ENCODE results near the gene UQCR10.

UQCR10 gene

DNA sequence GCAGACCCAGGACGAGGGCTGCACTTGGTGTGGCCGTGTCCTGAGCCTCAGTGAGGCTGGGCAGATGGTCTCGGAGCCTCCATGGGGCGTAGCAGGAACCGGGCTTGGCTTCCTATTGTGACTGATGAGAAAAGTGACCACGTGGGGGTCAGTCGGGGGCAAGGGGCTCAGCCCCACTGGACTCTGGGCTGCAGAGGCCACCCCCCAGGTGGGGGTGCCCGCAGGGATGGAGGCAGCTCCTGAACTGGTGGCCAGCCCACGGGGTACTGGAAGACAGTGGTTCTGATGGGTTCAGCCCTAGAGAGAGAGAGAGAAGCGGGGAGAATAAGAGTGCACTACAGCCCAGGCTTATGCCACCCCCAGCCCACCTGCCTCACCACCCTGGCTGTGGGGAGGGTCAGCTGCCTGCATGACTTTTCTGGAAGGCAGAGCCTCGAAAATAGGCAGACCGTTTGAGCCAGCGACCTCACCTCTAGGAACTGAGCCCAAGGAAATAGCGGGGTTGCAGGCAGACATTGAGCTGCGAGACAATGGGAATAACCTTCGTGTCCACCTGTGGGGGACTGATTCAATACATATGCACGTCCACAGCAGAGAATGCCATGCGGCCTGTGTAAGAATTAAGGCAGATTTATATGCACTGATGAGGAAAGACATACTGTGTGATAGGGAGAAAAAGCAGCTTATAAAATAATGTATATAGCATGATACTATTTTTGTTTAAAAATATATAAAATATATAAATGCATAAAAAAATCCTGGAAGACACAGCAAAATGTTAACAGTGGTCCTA is 35.9 kb upstream of the UQCR10 start:
- intact Hi-C loops (cut with micrococcal nuclease): no loop called here
- H3K9me3 Mint-ChIP-seq: no peaks in the 10 kb centered on the region
- H3K4me1 Mint-ChIP-seq (ENCODE audit: low read depth): no peaks in the 10 kb centered on the region
- H3K27me3 Mint-ChIP-seq: peaks cover 12% of the 10 kb centered on the region
- H3K4me3 Mint-ChIP-seq: no peak overlapping the region
- peaks cover 69% of the 10 kb centered on the region for H3K36me3 Mint-ChIP-seq (ENCODE audit: low read depth)
- no peak overlapping the region for H3K27ac Mint-ChIP-seq

DNA sequence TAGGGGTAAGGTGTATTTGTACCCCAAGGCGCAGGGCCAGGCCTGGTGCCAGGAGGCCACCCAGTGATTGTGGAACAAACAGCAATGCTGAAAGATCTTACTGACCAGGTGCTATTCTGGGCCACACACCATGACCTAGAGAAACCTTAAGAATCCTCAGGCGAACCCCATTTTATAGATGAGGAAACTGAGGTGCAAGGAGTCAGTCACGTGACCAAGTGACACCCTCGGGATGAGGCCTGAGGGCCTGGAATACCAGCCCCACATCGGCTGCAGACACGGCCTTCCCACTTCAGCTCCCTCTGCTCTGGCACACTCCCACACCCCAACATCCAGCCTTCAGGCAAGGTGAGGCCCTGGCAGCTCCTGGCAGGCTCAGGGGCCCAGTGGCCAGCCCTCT is 34.3 kb upstream of the UQCR10 start:
- H3K27me3 Mint-ChIP-seq: peaks cover 7% of the 10 kb centered on the region
- H3K27ac Mint-ChIP-seq: no peak overlapping the region
- no peaks in the 10 kb centered on the region for H3K4me1 Mint-ChIP-seq (ENCODE audit: low read depth)
- no peak overlapping the region for H3K4me3 Mint-ChIP-seq
- H3K36me3 Mint-ChIP-seq (ENCODE audit: low read depth): peaks cover 85% of the 10 kb centered on the region
- intact Hi-C loops (cut with micrococcal nuclease): no loop called here
- no peaks in the 10 kb centered on the region for H3K9me3 Mint-ChIP-seq

DNA sequence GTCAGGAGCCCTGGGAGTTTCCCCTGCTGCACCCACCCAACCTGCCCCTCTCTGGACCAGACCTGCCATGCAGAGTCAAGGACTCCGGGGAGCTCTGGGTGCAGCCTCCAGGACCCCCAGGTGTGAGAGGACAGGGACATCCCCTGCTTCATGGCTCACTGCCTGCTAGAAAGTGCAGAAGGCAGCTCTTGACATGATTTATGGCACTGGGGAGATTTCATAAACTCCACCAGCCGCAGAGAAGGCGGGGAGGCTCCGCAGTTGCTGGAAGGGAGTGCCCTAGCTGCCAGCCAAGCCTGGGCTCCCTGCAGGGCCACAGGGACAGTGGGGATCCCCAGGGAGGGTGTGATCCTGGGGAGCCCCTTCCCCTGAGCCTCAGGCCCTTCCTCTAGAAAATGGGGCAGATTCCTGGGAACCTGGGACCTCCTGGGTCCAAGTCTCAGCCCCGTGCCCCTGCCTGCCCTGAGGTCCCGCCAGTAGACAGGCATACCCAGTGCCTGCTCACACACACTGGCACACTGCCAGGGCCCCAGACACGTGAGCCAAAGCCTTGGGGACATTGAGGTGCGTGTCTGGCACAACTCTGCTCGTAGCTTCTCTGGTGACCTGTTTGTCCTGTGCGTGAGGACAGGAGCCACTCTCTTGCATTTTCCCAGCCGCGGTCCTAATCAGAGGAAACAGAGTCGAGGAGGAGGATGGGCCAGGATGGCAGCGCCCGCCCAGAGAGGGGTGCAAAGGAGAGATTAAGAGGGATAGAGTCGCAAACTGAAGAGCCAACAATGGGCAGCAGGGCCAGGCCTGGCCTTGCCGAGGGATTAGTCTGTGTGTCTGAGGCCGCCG is 33.6 kb upstream of the UQCR10 start:
- intact Hi-C loops (cut with micrococcal nuclease): no loop called here
- H3K27me3 Mint-ChIP-seq: peaks cover 7% of the 10 kb centered on the region
- no peaks in the 10 kb centered on the region for H3K4me1 Mint-ChIP-seq (ENCODE audit: low read depth)
- H3K36me3 Mint-ChIP-seq (ENCODE audit: low read depth): peaks cover 92% of the 10 kb centered on the region
- H3K4me3 Mint-ChIP-seq: no peak overlapping the region
- no peaks in the 10 kb centered on the region for H3K9me3 Mint-ChIP-seq
- H3K27ac Mint-ChIP-seq: no peak overlapping the region

DNA sequence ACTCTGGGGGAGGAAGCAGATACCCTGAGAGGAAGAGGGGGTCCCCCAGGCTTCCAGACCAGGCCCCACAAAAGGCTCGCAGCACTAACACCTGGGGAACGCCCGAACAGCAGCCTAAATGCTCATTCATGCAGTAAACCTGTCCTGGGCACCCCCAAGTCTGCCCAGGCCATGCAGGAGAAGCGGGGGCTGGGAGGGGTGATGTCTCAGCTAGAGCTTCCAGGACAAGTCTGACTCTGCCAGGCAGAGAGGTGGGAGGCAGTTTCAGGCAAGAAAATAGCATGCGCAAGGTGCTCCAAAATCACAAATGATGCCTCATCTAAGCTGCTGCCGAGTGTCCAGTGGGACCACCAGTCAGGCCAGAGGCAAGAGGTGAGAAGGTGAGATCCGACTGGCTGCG is 32.8 kb upstream of the UQCR10 start:
- H3K27ac Mint-ChIP-seq: no peak overlapping the region
- intact Hi-C loops (cut with micrococcal nuclease): no loop called here
- H3K4me1 Mint-ChIP-seq (ENCODE audit: low read depth): no peaks in the 10 kb centered on the region
- H3K4me3 Mint-ChIP-seq: no peak overlapping the region
- peaks cover 7% of the 10 kb centered on the region for H3K27me3 Mint-ChIP-seq
- H3K9me3 Mint-ChIP-seq: no peaks in the 10 kb centered on the region
- H3K36me3 Mint-ChIP-seq (ENCODE audit: low read depth): peaks cover 94% of the 10 kb centered on the region

DNA sequence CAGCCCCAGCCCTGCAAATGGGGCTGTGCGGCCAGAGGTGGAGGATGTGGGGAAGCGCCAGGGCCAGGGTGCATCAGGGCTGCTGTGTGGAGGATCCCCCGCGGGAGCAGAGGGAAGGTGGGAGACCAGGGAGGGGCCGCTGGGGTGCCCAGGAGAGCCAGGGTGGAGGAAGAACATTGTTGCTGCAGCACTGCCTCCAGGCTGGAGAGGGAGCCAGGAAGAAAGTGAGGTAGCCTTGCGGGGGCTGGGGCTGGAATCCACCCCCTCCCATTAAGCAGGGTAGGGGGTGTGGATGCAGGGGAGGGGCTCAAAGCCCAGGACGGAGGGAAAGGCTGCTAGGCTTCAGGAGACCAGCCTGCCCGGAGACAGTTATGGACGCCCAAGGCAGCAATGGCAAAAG is 32.3 kb upstream of the UQCR10 start:
- no peaks in the 10 kb centered on the region for H3K4me1 Mint-ChIP-seq (ENCODE audit: low read depth)
- H3K27ac Mint-ChIP-seq: no peak overlapping the region
- no peak overlapping the region for H3K4me3 Mint-ChIP-seq
- no peaks in the 10 kb centered on the region for H3K9me3 Mint-ChIP-seq
- peaks cover 95% of the 10 kb centered on the region for H3K36me3 Mint-ChIP-seq (ENCODE audit: low read depth)
- intact Hi-C loops (cut with micrococcal nuclease): no loop called here
- peaks cover 7% of the 10 kb centered on the region for H3K27me3 Mint-ChIP-seq

DNA sequence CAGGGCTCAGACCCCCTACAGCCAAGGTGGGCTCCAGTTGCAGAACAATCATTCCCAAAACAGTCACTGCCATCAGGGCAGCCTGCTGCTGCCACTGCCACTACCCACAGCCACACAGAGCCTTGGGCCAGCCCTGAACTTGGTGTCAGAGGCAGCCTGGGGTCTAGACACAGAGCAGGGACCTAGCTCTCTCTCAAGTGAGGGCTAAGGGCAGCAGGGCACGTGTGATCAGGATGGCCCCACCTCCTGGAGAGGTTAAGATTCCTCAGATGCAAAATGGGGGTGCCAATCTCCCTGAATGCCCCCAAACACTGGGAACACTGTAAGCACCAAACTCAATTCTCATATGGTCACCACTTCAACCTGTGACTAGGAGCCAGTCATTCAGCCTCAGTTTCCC is 31.8 kb upstream of the UQCR10 start:
- no peaks in the 10 kb centered on the region for H3K4me1 Mint-ChIP-seq (ENCODE audit: low read depth)
- H3K9me3 Mint-ChIP-seq: no peaks in the 10 kb centered on the region
- intact Hi-C loops (cut with micrococcal nuclease): no loop called here
- H3K27me3 Mint-ChIP-seq: peaks cover 7% of the 10 kb centered on the region
- H3K27ac Mint-ChIP-seq: no peak overlapping the region
- no peak overlapping the region for H3K4me3 Mint-ChIP-seq
- peaks cover 95% of the 10 kb centered on the region for H3K36me3 Mint-ChIP-seq (ENCODE audit: low read depth)

DNA sequence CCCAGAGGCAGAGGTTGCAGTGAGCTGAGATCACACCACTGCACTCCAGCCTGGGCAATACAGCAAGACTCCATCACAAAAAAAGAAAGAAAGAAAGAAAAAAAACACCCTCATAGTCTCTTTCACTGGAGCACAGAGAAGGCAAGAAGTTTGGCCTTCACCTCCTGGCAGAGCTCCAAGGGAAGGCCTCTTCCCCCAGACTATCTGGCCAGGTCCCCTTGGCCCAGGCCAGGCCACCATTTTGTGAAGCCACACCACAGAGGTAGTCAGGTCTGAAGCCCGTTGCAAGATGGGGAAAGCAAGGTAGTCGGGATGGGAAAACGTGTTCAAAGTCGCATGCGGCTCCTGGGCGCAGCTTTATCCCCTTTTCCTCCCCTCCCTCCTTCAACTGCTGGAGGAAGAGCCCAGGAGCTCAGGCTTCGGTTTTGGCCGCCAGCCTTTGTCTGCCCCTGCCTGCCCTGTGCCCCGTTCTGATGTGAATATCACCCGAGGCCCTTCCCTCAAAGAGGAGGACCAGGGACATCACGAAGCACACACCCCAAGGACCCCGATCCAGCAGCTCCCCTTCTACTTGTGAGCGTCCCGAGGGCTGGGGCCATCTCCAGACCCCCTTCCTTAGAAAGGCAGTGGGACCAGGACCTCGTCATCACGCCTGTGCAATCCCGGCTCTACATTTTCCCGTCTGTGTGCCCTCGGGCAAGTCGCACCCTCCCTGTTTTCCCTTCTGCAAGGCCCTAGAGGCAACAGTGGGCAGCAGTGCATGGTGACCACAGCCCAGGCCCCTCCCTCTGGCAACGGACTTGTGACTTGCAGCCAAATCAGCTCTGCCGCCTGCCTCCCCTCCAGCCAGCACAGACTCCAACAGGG is 29.7 kb upstream of the UQCR10 start:
- no peaks in the 10 kb centered on the region for H3K9me3 Mint-ChIP-seq
- intact Hi-C loops (cut with micrococcal nuclease): no loop called here
- H3K27ac Mint-ChIP-seq: no peak overlapping the region
- no peak overlapping the region for H3K4me3 Mint-ChIP-seq
- no peaks in the 10 kb centered on the region for H3K4me1 Mint-ChIP-seq (ENCODE audit: low read depth)
- peaks cover 96% of the 10 kb centered on the region for H3K36me3 Mint-ChIP-seq (ENCODE audit: low read depth)
- peaks cover 7% of the 10 kb centered on the region for H3K27me3 Mint-ChIP-seq

DNA sequence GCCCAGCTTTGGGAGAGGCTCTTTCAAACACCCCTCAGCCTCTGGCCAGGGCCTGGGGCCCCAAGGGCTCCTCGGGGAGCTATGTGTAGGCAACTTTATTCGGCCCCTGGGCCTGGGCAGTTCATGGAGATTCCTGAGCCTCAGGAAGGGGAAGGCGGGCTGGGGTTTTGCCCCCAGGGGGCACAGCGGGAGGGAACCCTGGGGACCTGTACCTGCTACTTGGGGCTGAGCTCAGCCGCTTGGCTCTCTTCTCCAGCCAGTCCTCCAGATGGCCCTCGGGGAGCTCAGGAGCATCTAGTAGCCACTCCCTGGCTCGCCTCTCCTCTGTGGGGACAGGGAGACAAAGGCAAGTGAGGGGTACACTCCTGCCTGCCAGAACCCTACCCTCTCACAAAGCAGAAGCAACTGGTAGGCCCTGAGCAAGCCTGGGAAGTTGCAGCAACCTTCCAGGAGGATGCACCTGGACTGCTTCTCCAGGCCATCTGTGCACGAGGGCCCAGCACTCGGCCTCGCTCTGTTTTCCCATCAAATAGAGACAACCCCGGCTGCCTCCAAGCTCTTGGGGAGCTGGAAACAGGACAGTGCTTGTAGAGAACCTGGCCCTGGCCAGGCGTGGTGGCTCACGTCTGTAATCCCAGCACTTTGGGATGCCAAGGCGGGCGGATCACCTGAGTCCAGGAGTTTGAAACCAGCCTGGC is 28.9 kb upstream of the UQCR10 start:
- Mint-ChIP-seq H3K36me3 (ENCODE audit: low read depth) (peaks cover 100% of the 10 kb centered on the region), H3K27me3 (peaks cover 7% of the 10 kb centered on the region), H3K9me3 (no peaks in the 10 kb centered on the region), H3K4me1 (ENCODE audit: low read depth) (no peaks in the 10 kb centered on the region), H3K27ac (no peak overlapping the region), H3K4me3 (no peak overlapping the region)
- intact Hi-C loops (cut with micrococcal nuclease): no loop called here

DNA sequence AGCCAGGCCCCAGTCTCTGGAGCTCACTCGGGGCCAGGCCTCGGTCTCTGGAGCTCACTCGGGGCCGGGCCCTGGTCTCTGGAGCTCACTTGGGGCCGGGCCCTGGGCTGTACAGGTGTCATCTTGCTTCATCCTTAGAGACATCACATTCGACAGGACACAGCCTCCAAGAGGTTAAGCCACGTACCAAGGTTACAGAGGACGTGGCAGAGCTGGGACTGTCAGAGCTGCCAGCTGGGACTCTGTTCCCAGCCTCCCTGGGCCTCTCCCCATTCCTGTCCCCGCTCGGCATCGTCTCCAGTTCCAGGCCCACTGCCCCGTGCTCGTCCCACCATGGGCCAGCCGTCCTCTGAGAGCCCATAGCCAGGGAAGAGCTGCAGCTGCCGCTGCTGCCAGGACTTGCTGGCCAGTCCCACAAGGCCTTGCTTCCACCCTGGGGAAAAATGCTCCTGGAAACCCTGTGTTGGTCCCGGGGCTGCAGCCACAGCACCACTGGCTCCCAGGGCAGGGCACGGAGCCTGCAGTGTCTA is 27.8 kb upstream of the UQCR10 start:
- intact Hi-C loops (cut with micrococcal nuclease): no loop called here
- Mint-ChIP-seq H3K9me3 (no peaks in the 10 kb centered on the region), H3K27ac (no peak overlapping the region), H3K4me1 (ENCODE audit: low read depth) (no peaks in the 10 kb centered on the region), H3K4me3 (no peak overlapping the region), H3K27me3 (peaks cover 3% of the 10 kb centered on the region), H3K36me3 (ENCODE audit: low read depth) (peaks cover 100% of the 10 kb centered on the region)

DNA sequence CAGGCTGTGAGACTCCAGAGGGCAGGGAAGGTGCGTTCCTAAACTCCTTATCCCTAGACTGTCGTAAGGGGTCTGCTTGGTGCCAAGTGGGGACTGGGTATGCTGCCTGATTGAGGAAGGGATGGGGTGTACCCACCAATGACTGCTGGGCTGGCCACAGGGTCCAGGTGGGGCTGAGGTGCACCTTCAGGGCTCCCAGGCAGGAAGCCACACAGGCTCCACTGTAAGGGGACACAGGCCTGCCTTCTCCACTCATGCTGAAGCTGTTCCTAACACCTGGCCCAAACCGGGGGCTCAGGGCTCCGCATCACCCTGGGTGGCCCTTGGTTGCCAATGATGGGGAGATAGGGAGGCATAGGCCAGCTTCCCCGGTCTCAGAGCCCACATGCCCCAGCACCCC is 27.0 kb upstream of the UQCR10 start:
- Mint-ChIP-seq H3K9me3 (no peaks in the 10 kb centered on the region), H3K4me3 (no peak overlapping the region), H3K27me3 (no peaks in the 10 kb centered on the region), H3K27ac (no peak overlapping the region), H3K36me3 (ENCODE audit: low read depth) (peaks cover 100% of the 10 kb centered on the region), H3K4me1 (ENCODE audit: low read depth) (no peaks in the 10 kb centered on the region)
- intact Hi-C loops (cut with micrococcal nuclease): no loop called here

DNA sequence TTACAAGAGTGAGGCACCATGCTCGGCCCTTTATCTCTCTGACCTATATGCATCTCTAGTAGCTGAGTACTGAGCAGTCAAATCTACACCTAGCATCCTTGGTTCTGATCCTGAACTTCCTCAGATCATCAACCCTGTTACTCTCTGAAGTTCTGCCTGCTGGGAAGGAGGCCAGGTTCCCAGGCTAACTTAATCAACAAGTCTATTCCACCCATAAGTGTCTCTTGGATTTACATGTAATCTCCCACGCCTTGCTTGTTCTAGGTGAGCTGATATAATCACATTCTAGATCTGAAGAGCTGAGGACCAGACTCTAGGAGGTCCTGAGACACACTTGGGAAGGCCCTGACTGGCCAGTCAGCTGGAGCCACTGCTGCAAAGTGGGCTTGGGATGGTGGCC is 25.2 kb upstream of the UQCR10 start:
- Mint-ChIP-seq H3K4me3 (no peak overlapping the region), H3K9me3 (no peaks in the 10 kb centered on the region), H3K27me3 (no peaks in the 10 kb centered on the region), H3K27ac (no peak overlapping the region), H3K36me3 (ENCODE audit: low read depth) (peaks cover 98% of the 10 kb centered on the region), H3K4me1 (ENCODE audit: low read depth) (no peaks in the 10 kb centered on the region)
- intact Hi-C loops (cut with micrococcal nuclease): no loop called here

DNA sequence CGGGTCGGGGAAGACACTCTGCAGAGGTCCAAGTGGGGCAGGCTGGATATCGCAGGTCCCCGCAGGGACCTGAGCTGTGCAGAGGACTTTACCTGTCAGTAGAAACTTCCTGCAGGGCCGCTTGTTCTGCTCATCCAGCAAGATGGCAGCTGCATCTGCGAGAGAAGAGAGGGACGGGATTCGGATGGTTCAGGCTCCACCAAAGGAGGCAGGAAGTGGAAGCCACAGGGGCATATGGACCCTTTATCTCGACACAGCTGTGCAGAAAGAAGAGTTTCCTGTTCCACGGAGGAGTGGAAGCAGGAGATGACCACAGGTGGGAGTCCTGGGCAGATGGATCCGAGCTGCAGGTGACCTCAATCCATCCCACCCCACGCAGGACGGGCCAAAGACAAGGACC is 24.8 kb upstream of the UQCR10 start:
- H3K4me1 Mint-ChIP-seq (ENCODE audit: low read depth): no peaks in the 10 kb centered on the region
- intact Hi-C loops (cut with micrococcal nuclease): no loop called here
- H3K36me3 Mint-ChIP-seq (ENCODE audit: low read depth): peaks cover 98% of the 10 kb centered on the region
- H3K27ac Mint-ChIP-seq: no peak overlapping the region
- no peaks in the 10 kb centered on the region for H3K27me3 Mint-ChIP-seq
- H3K9me3 Mint-ChIP-seq: no peaks in the 10 kb centered on the region
- H3K4me3 Mint-ChIP-seq: no peak overlapping the region

DNA sequence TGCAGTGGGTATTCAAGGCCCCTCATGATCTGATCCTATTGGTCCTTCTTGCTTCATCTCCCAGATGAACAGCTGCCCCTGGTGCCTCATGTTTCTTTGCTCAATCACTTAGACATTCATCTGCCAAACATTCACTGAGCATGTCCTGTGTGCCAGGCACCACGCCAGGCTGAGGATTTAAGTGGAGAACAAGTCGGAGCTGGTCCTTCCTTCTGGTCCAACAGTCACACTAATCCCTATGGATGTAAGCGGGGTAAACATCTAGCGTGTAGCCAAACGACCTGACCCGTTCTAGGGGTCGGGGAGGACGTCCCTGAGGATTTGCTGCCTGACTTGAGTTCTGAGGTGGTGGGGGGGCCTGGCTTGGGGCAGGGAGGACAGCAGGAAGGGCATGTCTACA is 22.3 kb upstream of the UQCR10 start:
- H3K36me3 Mint-ChIP-seq (ENCODE audit: low read depth): peaks cover 97% of the 10 kb centered on the region

More for the DNA sequence above, 22.3 kb upstream of the UQCR10 start:
- H3K4me3 Mint-ChIP-seq: no peak overlapping the region
- H3K4me1 Mint-ChIP-seq (ENCODE audit: low read depth): no peaks in the 10 kb centered on the region
- H3K27me3 Mint-ChIP-seq: no peaks in the 10 kb centered on the region
- intact Hi-C loops (cut with micrococcal nuclease): no loop called here
- no peak overlapping the region for H3K27ac Mint-ChIP-seq
- H3K9me3 Mint-ChIP-seq: no peaks in the 10 kb centered on the region
